Kasumi-1 (cell line): ENCODE results near the gene MAGEE1.
A peak's percentile ranks its signal among the peaks of the same experiment; 100 is the strongest.

Source experiments
- DNase-seq, 2 experiments: peaks; one replicate each; lab custom pipeline; 2025; lab: John Stamatoyannopoulos, UW

The MAGEE1 gene

GRCh38 chrX:76427560-76428242 lies at the start of gene MAGEE1:
TSS of gene MAGEE1 (plus strand) at chrX:76427710. CDS start at chrX:76427931, 221 bp downstream.
- peak; percentile 32 to 40 for DNase-seq

GRCh38 chrX:76398970-76399369 lies 28.5 kb upstream of the MAGEE1 start:
- DNase-seq, result no peak

DNA sequence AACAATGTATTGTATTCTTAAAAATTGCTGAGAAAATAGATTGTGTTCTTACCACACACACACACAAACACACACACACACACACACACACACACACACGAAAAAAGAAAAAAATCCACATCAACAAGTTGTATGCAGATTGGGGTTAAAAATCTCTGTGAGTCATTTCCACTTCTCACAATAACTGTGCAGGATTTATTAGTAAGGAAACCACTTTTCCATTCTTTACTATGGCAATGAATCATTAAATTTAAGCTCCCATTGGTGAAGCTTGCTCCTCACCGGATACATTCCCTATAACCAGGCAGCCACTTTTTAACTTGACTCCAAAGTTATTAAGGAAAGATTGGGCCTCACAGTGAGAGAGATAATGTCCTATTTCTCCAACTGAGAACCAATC lies 19.7 kb upstream of the MAGEE1 start:
- no peak for DNase-seq

- peak in 1 of 2 experiments; percentile 3 for DNase-seq
These were observed 7.3 kb upstream of the MAGEE1 start for GRCh38 chrX:76420237-76420636.

GRCh38 chrX:76428243-76429130 lies 977 bp downstream of the MAGEE1 start:
- DNase-seq, result no peak

DNA sequence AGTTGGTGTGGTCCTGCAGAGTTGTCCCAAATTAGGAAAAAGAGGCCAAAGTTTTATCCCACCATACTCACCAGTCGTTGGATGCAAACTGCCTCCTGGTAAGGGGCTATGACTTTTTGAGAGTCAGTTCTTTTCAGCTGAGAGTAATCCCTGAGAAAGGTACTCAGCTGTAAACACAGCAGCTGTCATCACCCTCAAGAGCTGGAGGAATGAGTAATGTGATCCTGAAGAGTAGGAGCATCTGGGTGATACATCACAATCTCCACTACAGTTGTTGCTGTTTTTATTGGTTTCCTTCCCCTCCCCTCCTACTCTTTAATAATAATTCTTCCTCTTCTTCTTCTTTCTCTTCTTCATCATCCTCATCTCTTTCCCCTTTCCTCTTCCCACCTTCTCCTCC lies 5.7 kb downstream of the MAGEE1 start:
- no peak for DNase-seq

- no peak for DNase-seq
These were observed 6.7 kb downstream of the MAGEE1 start for GRCh38 chrX:76434103-76434741.

- DNase-seq, result peak in 1 of 2 experiments; percentile 22
These were observed 11.7 kb downstream of the MAGEE1 start for GRCh38 chrX:76439188-76439587.

GRCh38 chrX:76453737-76454406 lies 26.4 kb downstream of the MAGEE1 start:
- DNase-seq, result no peak

DNA sequence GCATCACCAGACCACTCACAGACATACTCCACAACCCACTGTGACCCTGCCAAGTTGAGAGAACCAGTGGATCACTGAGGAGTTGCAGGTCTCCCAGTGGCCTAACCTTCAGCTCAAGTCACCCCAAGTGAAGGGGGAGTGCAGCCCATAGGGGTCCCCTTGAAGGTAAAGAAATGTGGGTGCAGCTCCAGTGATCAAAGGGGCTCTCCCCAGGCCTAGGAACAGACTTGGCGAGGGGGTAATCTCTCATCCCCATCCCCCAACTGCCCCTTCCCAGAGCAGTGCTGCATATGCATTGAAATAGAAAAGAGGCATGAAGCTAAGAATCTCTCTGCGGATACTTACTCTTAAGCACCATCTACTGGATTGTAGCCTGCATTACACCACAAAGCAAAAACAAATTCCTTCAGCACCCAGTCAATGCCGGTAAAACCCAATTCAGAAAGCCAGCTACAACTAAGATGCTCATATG lies 27.0 kb downstream of the MAGEE1 start:
- DNase-seq, result peak; percentile 35 to 57

DNA sequence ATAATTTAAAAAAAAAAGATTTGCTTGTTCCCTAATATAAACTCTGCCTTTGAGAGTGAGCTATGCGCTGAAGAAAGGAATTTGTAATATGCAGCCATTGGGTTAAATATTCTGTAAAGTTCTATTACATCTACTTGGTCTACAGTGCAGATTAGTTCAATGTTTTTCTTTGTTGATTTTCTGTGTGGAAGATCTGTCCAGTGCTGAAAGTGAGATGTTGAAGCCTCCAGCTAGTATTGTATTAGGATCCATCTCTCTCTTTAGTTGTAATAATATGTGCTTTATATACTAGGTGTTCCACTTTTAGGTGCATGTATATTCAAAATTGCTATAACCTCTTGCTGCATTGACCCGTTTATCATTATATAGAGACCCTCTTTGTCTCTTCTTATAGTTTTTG lies 49.8 kb downstream of the MAGEE1 start:
- peak in 1 of 2 experiments; percentile 8 for DNase-seq
